Upper lobe of left lung (tissue), 4 donors: ENCODE results near the gene MCM7.

ENCODE experiments used
- CTCF ChIP-seq, 6 experiments: fragments of 450-650 bp in 4 of 6; fragments of 200-600 bp in 2 of 6; sonication (generic) in 2 of 6; IDR thresholded peaks; one replicate each; pipeline ENCODE4 v1.5.1; 2016 to 2019; ENCODE audit warnings: antibody characterized with exemption in 6 of 6
- POLR2A ChIP-seq, 4 donors: fragments of 450-650 bp; IDR thresholded peaks; one replicate each; pipeline ENCODE4 v1.5.1; 2016 to 2017; ENCODE audit warnings: antibody characterized with exemption in 4 of 4, mild to moderate bottlenecking in 2 of 4

- no peak for TF ChIP-seq CTCF (IDR thresholded peaks at IDR 0.05)
- peak in 2 of 4 donors; percentile 35 to 64 for TF ChIP-seq POLR2A (IDR thresholded peaks at IDR 0.05)
Observed at GRCh38 chr7:100126931-100127865, 26.0 kb upstream of the MCM7 start, which contains the start of gene MBLAC1.
